ENCODE measurements around the gene ZNF304.

DNA sequence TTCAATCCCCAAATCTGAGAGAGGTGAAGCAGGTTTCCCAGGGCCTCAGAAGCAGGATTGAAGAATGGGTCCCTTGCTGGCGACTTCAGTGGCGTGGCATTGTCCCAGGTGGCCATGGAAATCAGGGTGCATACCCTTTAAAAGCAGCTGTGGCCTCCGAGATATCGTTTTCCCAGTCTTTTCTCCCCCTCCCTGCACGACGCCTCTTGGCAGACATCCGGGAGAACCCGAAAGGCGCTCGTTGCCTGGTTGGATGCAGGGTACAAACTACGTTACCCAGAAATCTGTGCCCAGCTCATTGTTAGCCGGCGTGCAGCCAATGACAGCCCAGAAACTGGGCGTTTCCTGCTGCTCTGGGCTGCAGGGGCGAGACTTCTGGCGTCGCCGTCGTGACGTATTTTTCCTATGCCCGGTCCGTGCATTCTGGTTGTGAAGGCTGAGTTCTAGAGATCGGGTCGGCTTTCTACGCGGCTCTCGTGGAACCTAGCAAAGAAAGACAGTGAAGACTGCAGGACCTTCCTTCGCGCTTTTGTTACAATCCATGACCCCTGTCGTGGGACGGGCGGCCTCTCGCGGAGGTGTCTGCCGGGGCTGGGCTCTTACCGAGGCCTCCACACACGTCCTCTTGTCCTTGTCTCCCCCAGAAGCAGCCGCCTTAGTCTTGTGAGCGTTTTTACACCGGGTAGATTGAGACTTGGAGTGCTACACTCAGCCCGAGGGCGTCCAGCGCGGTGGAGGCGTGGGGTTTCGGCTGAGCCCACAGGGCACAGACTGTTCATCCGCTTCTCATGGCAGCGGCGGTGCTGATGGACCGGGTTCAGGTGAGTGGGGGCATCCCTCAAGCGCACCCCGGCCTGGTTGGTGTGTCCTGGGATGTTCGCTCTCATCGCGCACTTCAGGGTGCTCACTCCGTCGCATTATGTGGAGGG, at the start of gene ZNF304:
- TF ChIP-seq, protein P1, sequence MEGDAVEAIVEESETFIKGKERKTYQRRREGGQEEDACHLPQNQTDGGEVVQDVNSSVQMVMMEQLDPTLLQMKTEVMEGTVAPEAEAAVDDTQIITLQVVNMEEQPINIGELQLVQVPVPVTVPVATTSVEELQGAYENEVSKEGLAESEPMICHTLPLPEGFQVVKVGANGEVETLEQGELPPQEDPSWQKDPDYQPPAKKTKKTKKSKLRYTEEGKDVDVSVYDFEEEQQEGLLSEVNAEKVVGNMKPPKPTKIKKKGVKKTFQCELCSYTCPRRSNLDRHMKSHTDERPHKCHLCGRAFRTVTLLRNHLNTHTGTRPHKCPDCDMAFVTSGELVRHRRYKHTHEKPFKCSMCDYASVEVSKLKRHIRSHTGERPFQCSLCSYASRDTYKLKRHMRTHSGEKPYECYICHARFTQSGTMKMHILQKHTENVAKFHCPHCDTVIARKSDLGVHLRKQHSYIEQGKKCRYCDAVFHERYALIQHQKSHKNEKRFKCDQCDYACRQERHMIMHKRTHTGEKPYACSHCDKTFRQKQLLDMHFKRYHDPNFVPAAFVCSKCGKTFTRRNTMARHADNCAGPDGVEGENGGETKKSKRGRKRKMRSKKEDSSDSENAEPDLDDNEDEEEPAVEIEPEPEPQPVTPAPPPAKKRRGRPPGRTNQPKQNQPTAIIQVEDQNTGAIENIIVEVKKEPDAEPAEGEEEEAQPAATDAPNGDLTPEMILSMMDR (conservative IDR thresholded peaks at IDR 0.05; ENCODE audit: low read depth in 2 of 2), result no peak
- no peak for TF ChIP-seq EZH2phosphoT487 (IDR thresholded peaks at IDR 0.05; ENCODE audit: unreplicated experiment)
- TF ChIP-seq ZNF114 (CRISPR knock-in tag; IDR thresholded peaks at IDR 0.05), result no peak
- no peak for TF ChIP-seq EZH2 (IDR thresholded peaks at IDR 0.05; ENCODE audit: low read depth, unreplicated experiment)
- TF ChIP-seq POLR2AphosphoS5 (IDR thresholded peaks at IDR 0.05; ENCODE audit: low read depth), result peak; percentile 69
- TF ChIP-seq STAT1 (IDR thresholded peaks at IDR 0.05; ENCODE audit: unreplicated experiment), result no peak
- TF ChIP-seq CREB1 (CRISPR knock-in tag; IDR thresholded peaks at IDR 0.05; ENCODE audit: low read depth), result peak; percentile 95
- TF ChIP-seq, protein P2, sequence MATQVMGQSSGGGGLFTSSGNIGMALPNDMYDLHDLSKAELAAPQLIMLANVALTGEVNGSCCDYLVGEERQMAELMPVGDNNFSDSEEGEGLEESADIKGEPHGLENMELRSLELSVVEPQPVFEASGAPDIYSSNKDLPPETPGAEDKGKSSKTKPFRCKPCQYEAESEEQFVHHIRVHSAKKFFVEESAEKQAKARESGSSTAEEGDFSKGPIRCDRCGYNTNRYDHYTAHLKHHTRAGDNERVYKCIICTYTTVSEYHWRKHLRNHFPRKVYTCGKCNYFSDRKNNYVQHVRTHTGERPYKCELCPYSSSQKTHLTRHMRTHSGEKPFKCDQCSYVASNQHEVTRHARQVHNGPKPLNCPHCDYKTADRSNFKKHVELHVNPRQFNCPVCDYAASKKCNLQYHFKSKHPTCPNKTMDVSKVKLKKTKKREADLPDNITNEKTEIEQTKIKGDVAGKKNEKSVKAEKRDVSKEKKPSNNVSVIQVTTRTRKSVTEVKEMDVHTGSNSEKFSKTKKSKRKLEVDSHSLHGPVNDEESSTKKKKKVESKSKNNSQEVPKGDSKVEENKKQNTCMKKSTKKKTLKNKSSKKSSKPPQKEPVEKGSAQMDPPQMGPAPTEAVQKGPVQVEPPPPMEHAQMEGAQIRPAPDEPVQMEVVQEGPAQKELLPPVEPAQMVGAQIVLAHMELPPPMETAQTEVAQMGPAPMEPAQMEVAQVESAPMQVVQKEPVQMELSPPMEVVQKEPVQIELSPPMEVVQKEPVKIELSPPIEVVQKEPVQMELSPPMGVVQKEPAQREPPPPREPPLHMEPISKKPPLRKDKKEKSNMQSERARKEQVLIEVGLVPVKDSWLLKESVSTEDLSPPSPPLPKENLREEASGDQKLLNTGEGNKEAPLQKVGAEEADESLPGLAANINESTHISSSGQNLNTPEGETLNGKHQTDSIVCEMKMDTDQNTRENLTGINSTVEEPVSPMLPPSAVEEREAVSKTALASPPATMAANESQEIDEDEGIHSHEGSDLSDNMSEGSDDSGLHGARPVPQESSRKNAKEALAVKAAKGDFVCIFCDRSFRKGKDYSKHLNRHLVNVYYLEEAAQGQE (IDR thresholded peaks at IDR 0.05; ENCODE audit: unreplicated experiment), result no peak
- TF ChIP-seq, protein P3, sequence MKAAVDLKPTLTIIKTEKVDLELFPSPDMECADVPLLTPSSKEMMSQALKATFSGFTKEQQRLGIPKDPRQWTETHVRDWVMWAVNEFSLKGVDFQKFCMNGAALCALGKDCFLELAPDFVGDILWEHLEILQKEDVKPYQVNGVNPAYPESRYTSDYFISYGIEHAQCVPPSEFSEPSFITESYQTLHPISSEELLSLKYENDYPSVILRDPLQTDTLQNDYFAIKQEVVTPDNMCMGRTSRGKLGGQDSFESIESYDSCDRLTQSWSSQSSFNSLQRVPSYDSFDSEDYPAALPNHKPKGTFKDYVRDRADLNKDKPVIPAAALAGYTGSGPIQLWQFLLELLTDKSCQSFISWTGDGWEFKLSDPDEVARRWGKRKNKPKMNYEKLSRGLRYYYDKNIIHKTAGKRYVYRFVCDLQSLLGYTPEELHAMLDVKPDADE (IDR thresholded peaks at IDR 0.05), result peak; percentile 90
- TF ChIP-seq ZNF331 (CRISPR knock-in tag; IDR thresholded peaks at IDR 0.05; ENCODE audit: low read depth), result no peak
- TF ChIP-seq NANOG (IDR thresholded peaks at IDR 0.05; ENCODE audit: borderline replicate concordance), result no peak
- TF ChIP-seq, protein P4, sequence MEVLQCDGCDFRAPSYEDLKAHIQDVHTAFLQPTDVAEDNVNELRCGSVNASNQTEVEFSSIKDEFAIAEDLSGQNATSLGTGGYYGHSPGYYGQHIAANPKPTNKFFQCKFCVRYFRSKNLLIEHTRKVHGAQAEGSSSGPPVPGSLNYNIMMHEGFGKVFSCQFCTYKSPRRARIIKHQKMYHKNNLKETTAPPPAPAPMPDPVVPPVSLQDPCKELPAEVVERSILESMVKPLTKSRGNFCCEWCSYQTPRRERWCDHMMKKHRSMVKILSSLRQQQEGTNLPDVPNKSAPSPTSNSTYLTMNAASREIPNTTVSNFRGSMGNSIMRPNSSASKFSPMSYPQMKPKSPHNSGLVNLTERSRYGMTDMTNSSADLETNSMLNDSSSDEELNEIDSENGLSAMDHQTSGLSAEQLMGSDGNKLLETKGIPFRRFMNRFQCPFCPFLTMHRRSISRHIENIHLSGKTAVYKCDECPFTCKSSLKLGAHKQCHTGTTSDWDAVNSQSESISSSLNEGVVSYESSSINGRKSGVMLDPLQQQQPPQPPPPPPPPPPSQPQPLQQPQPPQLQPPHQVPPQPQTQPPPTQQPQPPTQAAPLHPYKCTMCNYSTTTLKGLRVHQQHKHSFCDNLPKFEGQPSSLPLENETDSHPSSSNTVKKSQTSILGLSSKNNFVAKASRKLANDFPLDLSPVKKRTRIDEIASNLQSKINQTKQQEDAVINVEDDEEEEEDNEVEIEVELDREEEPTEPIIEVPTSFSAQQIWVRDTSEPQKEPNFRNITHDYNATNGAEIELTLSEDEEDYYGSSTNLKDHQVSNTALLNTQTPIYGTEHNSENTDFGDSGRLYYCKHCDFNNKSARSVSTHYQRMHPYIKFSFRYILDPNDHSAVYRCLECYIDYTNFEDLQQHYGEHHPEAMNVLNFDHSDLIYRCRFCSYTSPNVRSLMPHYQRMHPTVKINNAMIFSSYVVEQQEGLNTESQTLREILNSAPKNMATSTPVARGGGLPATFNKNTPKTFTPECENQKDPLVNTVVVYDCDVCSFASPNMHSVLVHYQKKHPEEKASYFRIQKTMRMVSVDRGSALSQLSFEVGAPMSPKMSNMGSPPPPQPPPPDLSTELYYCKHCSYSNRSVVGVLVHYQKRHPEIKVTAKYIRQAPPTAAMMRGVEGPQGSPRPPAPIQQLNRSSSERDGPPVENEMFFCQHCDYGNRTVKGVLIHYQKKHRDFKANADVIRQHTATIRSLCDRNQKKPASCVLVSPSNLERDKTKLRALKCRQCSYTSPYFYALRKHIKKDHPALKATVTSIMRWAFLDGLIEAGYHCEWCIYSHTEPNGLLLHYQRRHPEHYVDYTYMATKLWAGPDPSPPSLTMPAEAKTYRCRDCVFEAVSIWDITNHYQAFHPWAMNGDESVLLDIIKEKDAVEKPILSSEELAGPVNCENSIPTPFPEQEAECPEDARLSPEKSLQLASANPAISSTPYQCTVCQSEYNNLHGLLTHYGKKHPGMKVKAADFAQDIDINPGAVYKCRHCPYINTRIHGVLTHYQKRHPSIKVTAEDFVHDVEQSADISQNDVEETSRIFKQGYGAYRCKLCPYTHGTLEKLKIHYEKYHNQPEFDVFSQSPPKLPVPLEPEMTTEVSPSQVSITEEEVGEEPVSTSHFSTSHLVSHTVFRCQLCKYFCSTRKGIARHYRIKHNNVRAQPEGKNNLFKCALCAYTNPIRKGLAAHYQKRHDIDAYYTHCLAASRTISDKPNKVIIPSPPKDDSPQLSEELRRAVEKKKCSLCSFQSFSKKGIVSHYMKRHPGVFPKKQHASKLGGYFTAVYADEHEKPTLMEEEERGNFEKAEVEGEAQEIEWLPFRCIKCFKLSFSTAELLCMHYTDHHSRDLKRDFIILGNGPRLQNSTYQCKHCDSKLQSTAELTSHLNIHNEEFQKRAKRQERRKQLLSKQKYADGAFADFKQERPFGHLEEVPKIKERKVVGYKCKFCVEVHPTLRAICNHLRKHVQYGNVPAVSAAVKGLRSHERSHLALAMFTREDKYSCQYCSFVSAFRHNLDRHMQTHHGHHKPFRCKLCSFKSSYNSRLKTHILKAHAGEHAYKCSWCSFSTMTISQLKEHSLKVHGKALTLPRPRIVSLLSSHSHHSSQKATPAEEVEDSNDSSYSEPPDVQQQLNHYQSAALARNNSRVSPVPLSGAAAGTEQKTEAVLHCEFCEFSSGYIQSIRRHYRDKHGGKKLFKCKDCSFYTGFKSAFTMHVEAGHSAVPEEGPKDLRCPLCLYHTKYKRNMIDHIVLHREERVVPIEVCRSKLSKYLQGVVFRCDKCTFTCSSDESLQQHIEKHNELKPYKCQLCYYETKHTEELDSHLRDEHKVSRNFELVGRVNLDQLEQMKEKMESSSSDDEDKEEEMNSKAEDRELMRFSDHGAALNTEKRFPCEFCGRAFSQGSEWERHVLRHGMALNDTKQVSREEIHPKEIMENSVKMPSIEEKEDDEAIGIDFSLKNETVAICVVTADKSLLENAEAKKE (CRISPR knock-in tag; IDR thresholded peaks at IDR 0.05), result no peak

Measured in GM23338 (cell line).